ENCODE data around the gene RUFY4.

Gene RUFY4

DNA sequence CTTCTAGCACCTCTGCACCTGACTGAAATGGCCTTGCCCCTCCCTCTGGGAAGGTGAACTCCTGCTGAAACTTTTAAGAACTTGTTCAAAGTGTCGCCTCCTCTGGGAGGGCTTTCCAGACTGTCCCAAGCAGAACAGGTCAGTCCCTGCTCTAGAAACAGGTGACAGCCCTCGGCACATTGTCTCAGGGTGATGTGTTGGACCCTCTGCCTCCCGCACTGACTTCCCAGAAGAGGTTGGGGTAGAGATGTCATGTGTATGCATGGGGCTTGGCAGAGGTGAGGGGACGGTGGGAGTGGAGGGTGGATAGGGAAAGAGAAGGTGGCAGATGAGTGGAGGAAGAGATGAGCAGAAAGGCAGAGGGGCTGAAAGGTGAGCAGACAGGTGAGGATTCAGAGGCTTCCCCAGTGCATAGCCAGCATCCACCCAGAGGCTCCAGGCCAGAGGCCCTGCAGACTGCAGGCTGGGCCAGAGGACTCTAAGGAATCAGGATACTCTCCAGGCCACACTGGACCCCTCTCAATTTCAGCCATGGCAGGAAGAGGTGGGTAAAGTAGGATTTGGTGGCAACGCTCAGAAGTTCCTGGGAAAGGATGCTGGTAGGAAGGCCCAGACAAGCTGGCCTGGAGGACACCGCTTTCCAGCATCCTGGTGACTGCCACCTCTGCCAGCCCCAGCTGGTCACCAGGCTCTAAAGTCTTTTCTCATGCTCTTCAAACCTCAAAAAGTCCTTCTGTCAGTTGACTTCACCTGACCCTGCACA is 41.4 kb upstream of the RUFY4 start:
- Histone ChIP-seq H3K4me1 (ENCODE audit: control extremely low read depth in 1 of 4, control insufficient read depth in 4 of 4, insufficient read depth in 4 of 4, low read length in 3 of 4) (no peaks in the 10 kb centered on the region), H3K9me3 (ENCODE audit: control extremely low read depth in 1 of 5, control insufficient read depth in 4 of 5, insufficient read depth in 2 of 5, low read depth in 1 of 5, low read length in 4 of 5) (no peaks in the 10 kb centered on the region), H3K36me3 (ENCODE audit: control insufficient read depth in 4 of 4, insufficient read depth in 4 of 4, low read length in 3 of 4) (no peaks in the 10 kb centered on the region), H3K27me3 (replicated peaks in 2 of 5; ENCODE audit: control insufficient read depth in 4 of 5, insufficient read depth in 5 of 5, low read length in 4 of 5) (no peaks in the 10 kb centered on the region), H3K27ac (ENCODE audit: insufficient read depth in 1 of 2, low read depth in 1 of 2, low read length in 2 of 2, poor library complexity in 1 of 2, severe bottlenecking in 2 of 2) (no peak overlapping the region), H3K4me3 (ENCODE audit: control insufficient read depth in 1 of 7, extremely low read depth in 1 of 7, insufficient read depth in 4 of 7, low read depth in 2 of 7, low read length in 6 of 7) (no peak overlapping the region)
- ChIA-PET CTCF (interaction anchor here (1.1 to 2.0 kb wide), 2 partner anchors 16 to 36 kb away, joined by 3 to 8 read pairs; no protein-coding TSS in a partner anchor), POLR2A (no interaction called here)
- DNase-seq = no peak
- 98% methylated on average over 6 of the region's 6 CpGs for WGBS (ENCODE audit: insufficient coverage)

DNA sequence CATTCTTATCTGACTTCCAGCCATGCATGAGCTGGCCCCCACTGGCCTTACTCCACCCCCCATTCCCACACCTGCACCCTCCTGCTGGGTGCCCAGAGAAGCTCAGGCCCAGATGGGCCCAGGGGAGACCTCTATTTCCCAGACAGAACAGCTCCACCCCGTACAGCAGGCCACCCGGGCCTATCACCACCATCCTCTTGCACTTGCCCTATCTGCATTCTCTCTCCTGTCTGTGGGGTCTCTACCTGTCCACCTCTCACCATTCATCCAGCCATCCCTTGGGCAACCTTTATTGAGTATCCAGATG is 40.9 kb upstream of the RUFY4 start:
- 100% methylated on average over 2 of the region's 2 CpGs for WGBS (ENCODE audit: insufficient coverage)
- Histone ChIP-seq H3K27ac (ENCODE audit: insufficient read depth in 1 of 2, low read depth in 1 of 2, low read length in 2 of 2, poor library complexity in 1 of 2, severe bottlenecking in 2 of 2) (no peak overlapping the region), H3K4me1 (ENCODE audit: control extremely low read depth in 1 of 4, control insufficient read depth in 4 of 4, insufficient read depth in 4 of 4, low read length in 3 of 4) (peaks cover 0 to under 1% (median 0%) of the 10 kb centered on the region in 4 experiments), H3K4me3 (ENCODE audit: control insufficient read depth in 1 of 7, extremely low read depth in 1 of 7, insufficient read depth in 4 of 7, low read depth in 2 of 7, low read length in 6 of 7) (no peak overlapping the region), H3K9me3 (ENCODE audit: control extremely low read depth in 1 of 5, control insufficient read depth in 4 of 5, insufficient read depth in 2 of 5, low read depth in 1 of 5, low read length in 4 of 5) (no peaks in the 10 kb centered on the region), H3K27me3 (replicated peaks in 2 of 5; ENCODE audit: control insufficient read depth in 4 of 5, insufficient read depth in 5 of 5, low read length in 4 of 5) (no peaks in the 10 kb centered on the region), H3K36me3 (ENCODE audit: control insufficient read depth in 4 of 4, insufficient read depth in 4 of 4, low read length in 3 of 4) (no peaks in the 10 kb centered on the region)
- ChIA-PET POLR2A (no interaction called here), CTCF (interaction anchor here (0.9 to 2.0 kb wide), 4 partner anchors 17 to 243 kb away, joined by 3 to 8 read pairs (median 4); no protein-coding TSS in a partner anchor)
- DNase-seq = no peak

DNA sequence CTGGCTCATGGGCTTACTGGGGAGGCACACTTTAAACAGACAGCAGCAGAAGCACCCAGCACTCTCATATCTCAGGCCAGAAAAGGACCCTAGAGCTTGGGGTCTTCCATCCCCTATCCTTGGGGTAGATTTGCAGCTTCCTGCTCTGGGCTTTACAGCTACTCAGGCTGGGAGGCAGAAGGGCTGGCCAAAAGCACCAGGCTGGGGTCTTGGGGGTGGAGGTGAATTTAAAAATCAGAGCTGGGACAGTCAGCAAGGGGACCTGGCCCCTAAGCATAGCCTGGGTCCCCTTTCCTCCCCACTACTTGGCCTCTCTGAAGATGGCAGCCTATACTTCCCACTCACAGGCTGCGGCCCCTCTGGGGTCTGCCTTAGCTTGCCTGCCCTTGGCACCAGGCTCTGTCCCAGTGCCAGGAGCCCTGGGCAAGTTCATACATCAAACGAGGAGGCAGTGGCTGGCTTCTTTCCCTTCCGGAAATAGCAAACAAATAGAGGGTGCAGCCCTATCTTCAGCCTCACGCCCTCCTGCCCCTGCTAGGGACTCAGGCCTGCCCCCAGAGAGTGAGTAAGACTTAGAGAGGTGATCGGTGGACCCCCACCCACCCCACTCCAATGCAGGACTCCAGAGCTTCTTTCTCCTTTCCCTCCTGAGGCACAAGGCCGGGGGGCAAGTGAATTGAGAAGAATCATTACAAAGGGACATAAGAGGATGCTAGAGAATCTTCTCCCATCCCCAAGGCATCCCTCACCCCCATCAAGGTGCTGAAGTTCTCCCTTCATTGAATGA is 40.3 kb upstream of the RUFY4 start:
- Histone ChIP-seq H3K36me3 (ENCODE audit: control insufficient read depth in 4 of 4, insufficient read depth in 4 of 4, low read length in 3 of 4) (no peaks in the 10 kb centered on the region), H3K27ac (ENCODE audit: insufficient read depth in 1 of 2, low read depth in 1 of 2, low read length in 2 of 2, poor library complexity in 1 of 2, severe bottlenecking in 2 of 2) (no peak overlapping the region), H3K9me3 (ENCODE audit: control extremely low read depth in 1 of 5, control insufficient read depth in 4 of 5, insufficient read depth in 2 of 5, low read depth in 1 of 5, low read length in 4 of 5) (no peaks in the 10 kb centered on the region), H3K4me1 (ENCODE audit: control extremely low read depth in 1 of 4, control insufficient read depth in 4 of 4, insufficient read depth in 4 of 4, low read length in 3 of 4) (peaks cover 0 to 6% (median 3%) of the 10 kb centered on the region in 4 experiments), H3K4me3 (ENCODE audit: control insufficient read depth in 1 of 7, extremely low read depth in 1 of 7, insufficient read depth in 4 of 7, low read depth in 2 of 7, low read length in 6 of 7) (no peak overlapping the region), H3K27me3 (replicated peaks in 2 of 5; ENCODE audit: control insufficient read depth in 4 of 5, insufficient read depth in 5 of 5, low read length in 4 of 5) (no peaks in the 10 kb centered on the region)
- 89% methylated on average over 1 of the region's 6 CpGs for WGBS (ENCODE audit: insufficient coverage)
- no peak for DNase-seq
- ChIA-PET CTCF (interaction anchor here (0.9 to 2.0 kb wide), 4 partner anchors 18 to 243 kb away, joined by 3 to 8 read pairs (median 4); no protein-coding TSS in a partner anchor), POLR2A (no interaction called here)

DNA sequence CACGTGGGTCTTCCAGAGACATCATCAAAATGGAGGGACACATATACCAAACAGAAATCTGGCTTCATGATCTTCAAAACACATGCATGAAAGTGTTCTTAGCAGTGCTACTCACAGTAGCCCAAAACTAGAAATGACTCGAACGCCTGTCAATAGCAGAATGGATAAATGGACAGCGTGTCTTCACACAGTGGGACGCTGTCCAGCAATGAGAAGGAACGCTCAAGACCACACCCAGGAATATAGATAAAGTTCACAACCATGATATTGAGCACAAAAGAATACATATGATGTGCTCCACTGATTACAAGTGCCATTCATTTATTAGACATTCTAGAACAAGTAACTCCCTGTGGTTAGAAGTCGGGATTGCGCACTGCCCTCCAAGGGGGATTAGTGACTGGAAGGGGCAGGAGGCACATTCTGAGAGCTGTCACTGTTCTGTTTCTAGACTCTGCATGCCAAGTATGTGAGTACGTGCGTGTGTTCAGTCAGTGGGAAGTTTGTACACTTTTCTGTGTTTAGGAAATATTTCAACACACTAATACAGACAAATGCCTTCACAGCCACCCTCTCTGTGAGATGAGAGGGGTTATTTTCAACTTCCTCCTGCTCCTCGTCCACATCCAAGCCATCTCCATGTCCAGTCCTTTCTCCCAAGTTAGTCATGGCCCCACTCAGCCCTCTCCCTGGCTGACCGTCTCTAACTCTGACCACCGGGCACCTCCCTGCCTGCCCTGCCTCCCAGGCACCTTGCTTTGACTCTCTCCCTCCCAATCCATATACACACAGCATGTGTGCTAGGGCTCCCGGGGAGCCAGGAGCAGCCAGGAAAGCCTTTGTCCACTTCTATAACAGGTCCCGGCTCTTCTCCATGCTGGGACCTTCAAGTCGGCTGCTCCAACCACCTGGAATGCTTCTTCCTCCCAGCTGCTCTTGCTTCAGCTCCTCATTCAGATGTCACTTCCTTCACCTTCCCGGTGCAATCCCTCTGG is 39.4 kb upstream of the RUFY4 start:
- Histone ChIP-seq H3K27ac (ENCODE audit: insufficient read depth in 1 of 2, low read depth in 1 of 2, low read length in 2 of 2, poor library complexity in 1 of 2, severe bottlenecking in 2 of 2) (no peak overlapping the region), H3K4me3 (ENCODE audit: control insufficient read depth in 1 of 7, extremely low read depth in 1 of 7, insufficient read depth in 4 of 7, low read depth in 2 of 7, low read length in 6 of 7) (no peak overlapping the region), H3K27me3 (replicated peaks in 2 of 5; ENCODE audit: control insufficient read depth in 4 of 5, insufficient read depth in 5 of 5, low read length in 4 of 5) (peaks cover 0 to 1% (median 0%) of the 10 kb centered on the region in 5 experiments), H3K4me1 (ENCODE audit: control extremely low read depth in 1 of 4, control insufficient read depth in 4 of 4, insufficient read depth in 4 of 4, low read length in 3 of 4) (peaks cover 0 to 15% (median 13%) of the 10 kb centered on the region in 4 experiments), H3K36me3 (ENCODE audit: control insufficient read depth in 4 of 4, insufficient read depth in 4 of 4, low read length in 3 of 4) (no peaks in the 10 kb centered on the region), H3K9me3 (ENCODE audit: control extremely low read depth in 1 of 5, control insufficient read depth in 4 of 5, insufficient read depth in 2 of 5, low read depth in 1 of 5, low read length in 4 of 5) (no peaks in the 10 kb centered on the region)
- 95% methylated on average over 12 of the region's 17 CpGs for WGBS (ENCODE audit: insufficient coverage)
- no peak for DNase-seq
- CTCF ChIA-PET = interaction anchor here (0.5 to 1.5 kb wide), 3 partner anchors 11 to 244 kb away, joined by 3 to 5 read pairs (median 3); no protein-coding TSS in a partner anchor
- POLR2A ChIA-PET = no interaction called here

DNA sequence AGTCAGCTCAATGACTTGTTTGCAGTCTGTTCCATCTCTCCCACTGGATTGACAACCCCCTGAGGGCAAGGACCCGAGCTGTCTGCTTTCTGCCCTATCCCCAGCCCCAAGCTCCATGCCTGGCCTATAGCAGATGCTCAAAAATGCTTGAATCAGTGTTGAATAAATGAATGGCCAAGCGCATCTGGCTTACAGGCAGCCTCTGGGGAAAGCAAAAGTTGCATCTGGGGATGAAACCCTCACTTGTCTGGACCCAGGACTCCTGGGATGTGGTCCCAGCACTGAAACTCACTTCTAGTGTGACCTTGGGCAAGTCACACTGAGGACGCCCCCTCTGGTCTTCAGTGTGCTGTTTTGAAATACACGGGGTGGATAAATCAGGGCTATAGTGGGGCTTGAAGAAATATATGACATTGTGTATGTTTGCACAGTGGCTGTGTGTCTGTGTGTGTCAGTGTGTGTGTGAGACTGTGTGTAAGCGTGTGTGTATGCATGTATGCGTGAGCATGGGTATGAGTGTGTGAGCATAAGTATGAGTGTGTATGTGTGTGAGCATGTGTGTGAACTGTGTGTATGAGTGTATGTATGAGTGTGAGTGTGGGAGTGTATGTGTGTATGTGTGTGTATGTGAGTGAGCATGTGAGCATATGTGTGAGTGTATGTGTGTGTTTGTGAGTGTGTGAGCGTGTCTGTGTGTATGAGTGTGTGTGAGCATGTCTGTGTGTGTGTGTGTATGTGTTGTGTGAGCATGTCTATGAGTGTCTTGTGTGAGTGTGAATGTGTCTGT is 38.5 kb upstream of the RUFY4 start:
- Histone ChIP-seq H3K27me3 (replicated peaks in 2 of 5; ENCODE audit: control insufficient read depth in 4 of 5, insufficient read depth in 5 of 5, low read length in 4 of 5) (peaks cover 0 to 1% (median 0%) of the 10 kb centered on the region in 5 experiments), H3K9me3 (ENCODE audit: control extremely low read depth in 1 of 5, control insufficient read depth in 4 of 5, insufficient read depth in 2 of 5, low read depth in 1 of 5, low read length in 4 of 5) (no peaks in the 10 kb centered on the region), H3K36me3 (ENCODE audit: control insufficient read depth in 4 of 4, insufficient read depth in 4 of 4, low read length in 3 of 4) (no peaks in the 10 kb centered on the region), H3K4me3 (ENCODE audit: control insufficient read depth in 1 of 7, extremely low read depth in 1 of 7, insufficient read depth in 4 of 7, low read depth in 2 of 7, low read length in 6 of 7) (no peak overlapping the region), H3K27ac (ENCODE audit: insufficient read depth in 1 of 2, low read depth in 1 of 2, low read length in 2 of 2, poor library complexity in 1 of 2, severe bottlenecking in 2 of 2) (no peak overlapping the region), H3K4me1 (ENCODE audit: control extremely low read depth in 1 of 4, control insufficient read depth in 4 of 4, insufficient read depth in 4 of 4, low read length in 3 of 4) (peaks cover 0 to 15% (median 13%) of the 10 kb centered on the region in 4 experiments)
- WGBS (ENCODE audit: insufficient coverage) = 100% methylated on average over 5 of the region's 7 CpGs
- ChIA-PET CTCF (interaction anchor here (1.1 kb wide), 1 partner anchor 10 kb away, joined by 3 read pairs; no protein-coding TSS in a partner anchor), POLR2A (no interaction called here)
- no peak for DNase-seq

DNA sequence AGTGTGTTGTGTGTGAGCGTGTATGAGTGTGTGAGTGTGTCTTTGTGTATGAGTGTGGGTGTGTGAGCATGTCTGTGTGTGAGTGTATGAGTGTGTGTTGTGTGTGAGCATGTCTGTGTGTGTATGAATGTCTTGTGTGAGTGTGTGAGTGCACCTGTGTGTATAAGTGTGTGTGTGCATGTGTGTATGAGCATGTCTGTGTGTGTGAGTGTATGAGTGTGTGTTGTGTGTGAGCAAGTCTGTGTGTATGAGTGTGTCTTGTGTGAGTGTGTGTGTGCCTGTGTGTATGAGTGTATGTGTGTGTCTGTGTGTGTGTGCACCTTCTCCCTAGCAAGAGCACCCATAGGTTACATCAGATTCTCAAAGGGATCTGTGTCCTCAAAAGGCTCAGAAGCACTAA is 37.8 kb upstream of the RUFY4 start:
- H3K4me1 ChIP-seq (ENCODE audit: control extremely low read depth in 1 of 4, control insufficient read depth in 4 of 4, insufficient read depth in 4 of 4, low read length in 3 of 4) = peaks cover 0 to 15% (median 13%) of the 10 kb centered on the region in 4 experiments
- ChIA-PET CTCF (no interaction called here), POLR2A (no interaction called here)
- peaks cover 0 to 1% (median 0%) of the 10 kb centered on the region in 5 experiments for H3K27me3 ChIP-seq (replicated peaks in 2 of 5; ENCODE audit: control insufficient read depth in 4 of 5, insufficient read depth in 5 of 5, low read length in 4 of 5)
- no peaks in the 10 kb centered on the region for H3K9me3 ChIP-seq (ENCODE audit: control extremely low read depth in 1 of 5, control insufficient read depth in 4 of 5, insufficient read depth in 2 of 5, low read depth in 1 of 5, low read length in 4 of 5)
- no peak overlapping the region for H3K27ac ChIP-seq (ENCODE audit: insufficient read depth in 1 of 2, low read depth in 1 of 2, low read length in 2 of 2, poor library complexity in 1 of 2, severe bottlenecking in 2 of 2)
- 100% methylated on average over 1 of the region's 1 CpG for WGBS (ENCODE audit: insufficient coverage)
- no peaks in the 10 kb centered on the region for H3K36me3 ChIP-seq (ENCODE audit: control insufficient read depth in 4 of 4, insufficient read depth in 4 of 4, low read length in 3 of 4)
- no peak for DNase-seq
- no peak overlapping the region for H3K4me3 ChIP-seq (ENCODE audit: control insufficient read depth in 1 of 7, extremely low read depth in 1 of 7, insufficient read depth in 4 of 7, low read depth in 2 of 7, low read length in 6 of 7)

Measured in common myeloid progenitor, CD34-positive (primary cell).